ENCODE results near the gene PIM1. TPM values are rescaled to one million over a fixed set of nuclear protein-coding genes. Genes with fewer than 3 reads are reported as not detected.

Gene PIM1
- total and polyA plus RNA-seq, 9 of the 15 experiments (the other 6 are each of a cell fraction or from before 2014, with no cell fraction given) = 19.0 to 789 (median 212) TPM

GRCh38 chr6:37202788-37203491 is 33.0 kb downstream of the PIM1 start (continued):
- TF ChIP-seq, protein P1, sequence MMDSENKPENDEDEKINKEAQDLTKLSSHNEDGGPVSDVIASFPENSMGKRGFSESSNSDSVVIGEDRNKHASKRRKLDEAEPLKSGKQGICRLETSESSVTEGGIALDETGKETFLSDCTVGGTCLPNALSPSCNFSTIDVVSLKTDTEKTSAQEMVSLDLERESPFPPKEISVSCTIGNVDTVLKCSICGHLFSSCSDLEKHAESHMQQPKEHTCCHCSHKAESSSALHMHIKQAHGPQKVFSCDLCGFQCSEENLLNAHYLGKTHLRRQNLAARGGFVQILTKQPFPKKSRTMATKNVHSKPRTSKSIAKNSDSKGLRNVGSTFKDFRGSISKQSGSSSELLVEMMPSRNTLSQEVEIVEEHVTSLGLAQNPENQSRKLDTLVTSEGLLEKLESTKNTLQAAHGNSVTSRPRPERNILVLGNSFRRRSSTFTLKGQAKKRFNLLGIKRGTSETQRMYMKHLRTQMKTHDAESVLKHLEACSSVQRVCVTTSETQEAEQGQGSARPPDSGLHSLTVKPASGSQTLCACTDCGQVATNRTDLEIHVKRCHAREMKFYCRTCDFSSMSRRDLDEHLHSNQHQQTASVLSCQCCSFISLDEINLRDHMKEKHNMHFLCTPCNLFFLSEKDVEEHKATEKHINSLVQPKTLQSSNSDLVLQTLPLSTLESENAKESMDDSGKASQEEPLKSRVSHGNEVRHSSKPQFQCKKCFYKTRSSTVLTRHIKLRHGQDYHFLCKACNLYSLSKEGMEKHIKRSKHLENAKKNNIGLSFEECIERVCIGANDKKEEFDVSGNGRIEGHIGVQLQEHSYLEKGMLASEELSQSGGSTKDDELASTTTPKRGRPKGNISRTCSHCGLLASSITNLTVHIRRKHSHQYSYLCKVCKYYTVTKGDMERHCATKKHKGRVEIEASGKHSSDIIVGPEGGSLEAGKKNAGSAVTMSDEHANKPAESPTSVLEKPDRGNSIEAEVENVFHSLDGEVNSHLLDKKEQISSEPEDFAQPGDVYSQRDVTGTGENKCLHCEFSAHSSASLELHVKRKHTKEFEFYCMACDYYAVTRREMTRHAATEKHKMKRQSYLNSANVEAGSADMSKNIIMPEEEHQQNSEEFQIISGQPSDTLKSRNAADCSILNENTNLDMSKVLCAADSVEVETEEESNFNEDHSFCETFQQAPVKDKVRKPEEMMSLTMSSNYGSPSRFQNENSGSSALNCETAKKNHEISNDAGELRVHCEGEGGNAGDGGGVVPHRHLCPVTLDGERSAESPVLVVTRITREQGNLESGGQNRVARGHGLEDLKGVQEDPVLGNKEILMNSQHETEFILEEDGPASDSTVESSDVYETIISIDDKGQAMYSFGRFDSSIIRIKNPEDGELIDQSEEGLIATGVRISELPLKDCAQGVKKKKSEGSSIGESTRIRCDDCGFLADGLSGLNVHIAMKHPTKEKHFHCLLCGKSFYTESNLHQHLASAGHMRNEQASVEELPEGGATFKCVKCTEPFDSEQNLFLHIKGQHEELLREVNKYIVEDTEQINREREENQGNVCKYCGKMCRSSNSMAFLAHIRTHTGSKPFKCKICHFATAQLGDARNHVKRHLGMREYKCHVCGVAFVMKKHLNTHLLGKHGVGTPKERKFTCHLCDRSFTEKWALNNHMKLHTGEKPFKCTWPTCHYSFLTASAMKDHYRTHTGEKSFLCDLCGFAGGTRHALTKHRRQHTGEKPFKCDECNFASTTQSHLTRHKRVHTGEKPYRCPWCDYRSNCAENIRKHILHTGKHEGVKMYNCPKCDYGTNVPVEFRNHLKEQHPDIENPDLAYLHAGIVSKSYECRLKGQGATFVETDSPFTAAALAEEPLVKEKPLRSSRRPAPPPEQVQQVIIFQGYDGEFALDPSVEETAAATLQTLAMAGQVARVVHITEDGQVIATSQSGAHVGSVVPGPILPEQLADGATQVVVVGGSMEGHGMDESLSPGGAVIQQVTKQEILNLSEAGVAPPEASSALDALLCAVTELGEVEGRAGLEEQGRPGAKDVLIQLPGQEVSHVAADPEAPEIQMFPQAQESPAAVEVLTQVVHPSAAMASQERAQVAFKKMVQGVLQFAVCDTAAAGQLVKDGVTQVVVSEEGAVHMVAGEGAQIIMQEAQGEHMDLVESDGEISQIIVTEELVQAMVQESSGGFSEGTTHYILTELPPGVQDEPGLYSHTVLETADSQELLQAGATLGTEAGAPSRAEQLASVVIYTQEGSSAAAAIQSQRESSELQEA (IDR thresholded peaks at IDR 0.05; ENCODE audit: low read depth) = no peak
- TF ChIP-seq KDM5B (IDR thresholded peaks at IDR 0.05; ENCODE audit: insufficient replicate concordance, low read depth, low read length) = no peak
- no peak for TF ChIP-seq SREBF1 (IDR thresholded peaks at IDR 0.05; ENCODE audit: borderline replicate concordance, low read depth, low read length)
- peak; percentile 44; the same call in 1 of the 2 replicates for TF ChIP-seq NCOR1 (IDR thresholded peaks at IDR 0.05)
- TF ChIP-seq ZC3H4 (CRISPR knock-in tag; IDR thresholded peaks at IDR 0.05; ENCODE audit: borderline replicate concordance) = no peak
- no peak for TF ChIP-seq ESRRB (CRISPR knock-in tag; IDR thresholded peaks at IDR 0.05; ENCODE audit: borderline replicate concordance)
- TF ChIP-seq ZNF785 (CRISPR knock-in tag; IDR thresholded peaks at IDR 0.05) = no peak
- no peak for TF ChIP-seq TCFL5 (CRISPR knock-in tag; conservative IDR thresholded peaks at IDR 0.05)
- TF ChIP-seq ZNF76 (CRISPR knock-in tag; IDR thresholded peaks at IDR 0.05; ENCODE audit: borderline replicate concordance) = no peak
- TF ChIP-seq NFYB (IDR thresholded peaks at IDR 0.05; ENCODE audit: extremely low read depth, insufficient read length) = no peak
- no peak for TF ChIP-seq SAP30 (IDR thresholded peaks at IDR 0.05; ENCODE audit: borderline replicate concordance, insufficient read depth, low read depth, low read length, poor library complexity, severe bottlenecking)
- peak; percentile 85 for TF ChIP-seq NFIC (IDR thresholded peaks at IDR 0.05)
- TF ChIP-seq SP2 (IDR thresholded peaks at IDR 0.05; ENCODE audit: extremely low read depth, low read depth, low read length, poor library complexity, severe bottlenecking) = no peak
- no peak for TF ChIP-seq CREB3 (tag; conservative IDR thresholded peaks at IDR 0.05; ENCODE audit: low read depth)
